RWPE2 (cell line): Measurements from ENCODE around the gene RASSF9.
A peak's percentile ranks its signal among the peaks of the same experiment; 100 is the strongest.

Experiments
- ATAC-seq: fragments of 200-7000 bp; cut with Tn5 transposase; 3 replicates; pipeline ENCODE4 v1.9.1; 2021; ENCODE audit warnings: low read depth
- DNase-seq: peaks from one replicate; pipeline ENCODE4 v3.0.0-alpha.2; 2020; ENCODE audit warnings: low spot score
- H3K27ac ChIP-seq: fragments of 450-650 bp; 2 replicates; pipeline ENCODE4 v1.5.1; 2017; ENCODE audit warnings: mild to moderate bottlenecking; ENCODE audit not compliant: poor library complexity, severe bottlenecking
- H3K27me3 ChIP-seq: fragments of 250-450 bp; sonication (Bioruptor Pico); 2 replicates; pipeline ENCODE4 v1.5.1; 2021; ENCODE audit warnings: mild to moderate bottlenecking, moderate library complexity; ENCODE audit not compliant: insufficient read depth, poor library complexity, severe bottlenecking
- H3K36me3 ChIP-seq: fragments of 250-450 bp; sonication (Bioruptor Pico); 2 replicates; pipeline ENCODE4 v1.5.1; 2020; ENCODE audit warnings: low read depth, mild to moderate bottlenecking, moderate library complexity
- H3K4me1 ChIP-seq: fragments of 250-450 bp; sonication (Bioruptor Pico); 2 replicates; pipeline ENCODE4 v1.5.1; 2021; ENCODE audit warnings: mild to moderate bottlenecking, moderate library complexity; ENCODE audit not compliant: insufficient read depth, poor library complexity, severe bottlenecking
- H3K4me3 ChIP-seq: fragments of 250-450 bp; sonication (Bioruptor Pico); 2 replicates; pipeline ENCODE4 v1.5.1; 2021; ENCODE audit warnings: mild to moderate bottlenecking, moderate library complexity; ENCODE audit not compliant: severe bottlenecking
- H3K9me3 ChIP-seq: fragments of 250-450 bp; sonication (Bioruptor Pico); 2 replicates; pipeline ENCODE4 v1.5.1; 2021; ENCODE audit warnings: mild to moderate bottlenecking, moderate library complexity; ENCODE audit not compliant: severe bottlenecking
- CTCF ChIP-seq: fragments of 450-650 bp; IDR thresholded peaks from one replicate; pipeline ENCODE4 v1.5.1; 2017; ENCODE audit warnings: mild to moderate bottlenecking, moderate library complexity; ENCODE audit not compliant: poor library complexity, severe bottlenecking

The RASSF9 gene

GRCh38 chr12:85803231-85803630, 33.0 kb downstream of the RASSF9 start:
- H3K4me1 ChIP-seq = no peaks in the 10 kb centered on the region
- H3K27me3 ChIP-seq = no peaks in the 10 kb centered on the region
- H3K4me3 ChIP-seq = no peak overlapping the region
- H3K27ac ChIP-seq = no peak overlapping the region
- no peaks in the 10 kb centered on the region for H3K9me3 ChIP-seq
- DNase-seq = no peak
- ATAC-seq = no peak
- TF ChIP-seq CTCF = no peak
- H3K36me3 ChIP-seq = no peaks in the 10 kb centered on the region

GRCh38 chr12:85798122-85798521, 38.1 kb downstream of the RASSF9 start:
- Histone ChIP-seq H3K4me1 (no peaks in the 10 kb centered on the region), H3K36me3 (no peaks in the 10 kb centered on the region), H3K4me3 (no peak overlapping the region), H3K27ac (no peak overlapping the region), H3K27me3 (no peaks in the 10 kb centered on the region), H3K9me3 (peaks cover 2% of the 10 kb centered on the region)
- TF ChIP-seq CTCF = no peak
- no peak for ATAC-seq
- DNase-seq = no peak

- no peak for ATAC-seq
- DNase-seq = no peak
- Histone ChIP-seq H3K4me3 (no peak overlapping the region), H3K27ac (no peak overlapping the region), H3K4me1 (no peaks in the 10 kb centered on the region), H3K27me3 (no peaks in the 10 kb centered on the region), H3K9me3 (peaks cover 2% of the 10 kb centered on the region), H3K36me3 (no peaks in the 10 kb centered on the region)
- TF ChIP-seq CTCF = no peak
These were observed 40.2 kb downstream of the RASSF9 start for GRCh38 chr12:85796001-85796400.

GRCh38 chr12:85794531-85794930, 41.7 kb downstream of the RASSF9 start:
- Histone ChIP-seq H3K4me3 (no peak overlapping the region), H3K27ac (no peak overlapping the region), H3K27me3 (no peaks in the 10 kb centered on the region), H3K4me1 (no peaks in the 10 kb centered on the region), H3K9me3 (peaks cover 2% of the 10 kb centered on the region), H3K36me3 (no peaks in the 10 kb centered on the region)
- no peak for TF ChIP-seq CTCF
- ATAC-seq (no peak), DNase-seq (no peak)

- TF ChIP-seq CTCF = no peak
- Histone ChIP-seq H3K27me3 (no peaks in the 10 kb centered on the region), H3K4me1 (peaks cover 7% of the 10 kb centered on the region), H3K9me3 (no peaks in the 10 kb centered on the region), H3K4me3 (no peak overlapping the region), H3K36me3 (no peaks in the 10 kb centered on the region), H3K27ac (no peak overlapping the region)
- no peak for DNase-seq
- ATAC-seq = peak; percentile 50; the same call in 2 of the 3 replicates
These were observed 52.0 kb downstream of the RASSF9 start for GRCh38 chr12:85784096-85784720.
